Rectal smooth muscle tissue (tissue), 1 donor: ENCODE results near the gene CACNB2.

ENCODE experiments used
- H3K27ac ChIP-seq: one replicate; pipeline ENCODE4 v1.7.0; 2013; ENCODE audit warnings: low read depth, low read length, inconsistent platforms
- H3K27me3 ChIP-seq: one replicate; pipeline ENCODE4 v1.7.0; 2013; ENCODE audit warnings: low read length; ENCODE audit not compliant: control insufficient read depth, insufficient read depth
- H3K36me3 ChIP-seq: one replicate; pipeline ENCODE4 v1.7.0; 2013; ENCODE audit warnings: low read length; ENCODE audit not compliant: control insufficient read depth, insufficient read depth
- H3K4me1 ChIP-seq: one replicate; pipeline ENCODE4 v1.7.0; 2013; ENCODE audit warnings: low read length; ENCODE audit not compliant: control insufficient read depth, insufficient read depth
- H3K4me3 ChIP-seq: one replicate; pipeline ENCODE4 v1.7.0; 2013; ENCODE audit warnings: low read length
- H3K9ac ChIP-seq: one replicate; pipeline ENCODE4 v1.7.0; 2013; ENCODE audit warnings: low read length

Gene CACNB2

DNA sequence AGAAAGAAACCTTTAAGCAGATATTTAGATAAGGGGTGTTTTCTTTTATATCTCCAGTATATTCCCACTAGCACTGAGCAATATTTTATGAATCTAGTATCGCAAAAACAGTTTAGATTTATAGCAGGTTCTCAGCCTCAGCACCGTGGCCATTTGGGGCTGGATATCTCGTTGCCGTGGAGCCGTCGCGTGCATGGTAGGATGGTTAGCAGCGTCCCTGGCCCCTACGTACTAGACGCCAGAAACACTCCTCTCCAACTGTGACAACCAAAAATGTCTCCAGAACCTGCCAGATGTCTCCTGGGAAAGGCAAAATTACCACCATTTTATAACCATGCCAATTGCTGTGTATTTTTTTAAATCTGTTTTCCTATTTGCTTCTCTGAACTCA lies 172.9 kb downstream of the CACNB2 start:
- Histone ChIP-seq H3K4me3 (no peak overlapping the region), H3K27me3 (no peaks in the 10 kb centered on the region), H3K9ac (no peak overlapping the region), H3K27ac (peak overlapping the region; percentile 76), H3K36me3 (no peaks in the 10 kb centered on the region), H3K4me1 (peaks cover 10% of the 10 kb centered on the region)

DNA sequence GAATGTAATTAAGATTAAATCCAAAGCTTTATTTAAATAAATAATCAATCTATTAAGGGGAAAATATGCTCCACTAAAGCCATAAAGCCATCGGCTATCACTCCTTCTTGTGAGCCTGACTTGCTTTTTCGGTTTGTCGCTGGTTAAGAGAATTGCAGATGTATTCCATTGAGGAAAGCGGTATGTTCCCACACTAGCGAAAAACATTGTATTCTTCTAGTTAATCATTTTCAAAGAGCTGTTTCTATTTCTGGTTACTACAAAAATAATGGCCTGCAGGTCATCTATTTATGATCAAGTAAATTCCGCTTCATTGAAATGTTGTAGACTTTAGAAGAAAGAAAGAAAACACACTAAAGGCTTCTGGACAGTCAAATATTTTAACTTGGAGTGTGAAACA lies 173.4 kb downstream of the CACNB2 start:
- Histone ChIP-seq H3K4me3 (no peak overlapping the region), H3K27ac (no peak overlapping the region)

DNA sequence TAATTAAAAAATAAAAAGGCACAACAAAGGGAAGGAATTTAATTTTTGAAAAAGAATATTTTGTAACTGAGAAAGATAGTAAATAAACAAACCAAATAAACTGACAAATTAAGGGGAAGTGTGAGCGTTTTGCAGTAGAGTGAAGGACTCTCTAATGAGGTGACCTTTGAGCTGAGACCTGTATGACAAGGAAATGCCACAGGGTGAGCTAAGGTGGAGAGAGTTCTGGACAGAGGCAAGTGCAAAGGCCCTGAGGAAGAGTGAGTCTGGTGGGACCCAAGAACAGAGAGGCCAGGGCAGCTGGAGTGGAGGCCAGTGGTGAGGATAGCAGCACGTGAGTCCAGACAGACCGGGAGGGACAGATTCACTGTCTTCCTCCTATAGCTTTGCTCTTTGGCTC lies 179.4 kb downstream of the CACNB2 start:
- H3K4me3 ChIP-seq: no peak overlapping the region
- no peaks in the 10 kb centered on the region for H3K4me1 ChIP-seq
- H3K36me3 ChIP-seq: no peaks in the 10 kb centered on the region
- H3K9ac ChIP-seq: no peak overlapping the region
- H3K27ac ChIP-seq: no peak overlapping the region
- H3K27me3 ChIP-seq: no peaks in the 10 kb centered on the region

More for the DNA sequence above, 173.4 kb downstream of the CACNB2 start:
- Histone ChIP-seq H3K27me3 (no peaks in the 10 kb centered on the region), H3K4me1 (peaks cover 10% of the 10 kb centered on the region), H3K9ac (no peak overlapping the region), H3K36me3 (no peaks in the 10 kb centered on the region)

DNA sequence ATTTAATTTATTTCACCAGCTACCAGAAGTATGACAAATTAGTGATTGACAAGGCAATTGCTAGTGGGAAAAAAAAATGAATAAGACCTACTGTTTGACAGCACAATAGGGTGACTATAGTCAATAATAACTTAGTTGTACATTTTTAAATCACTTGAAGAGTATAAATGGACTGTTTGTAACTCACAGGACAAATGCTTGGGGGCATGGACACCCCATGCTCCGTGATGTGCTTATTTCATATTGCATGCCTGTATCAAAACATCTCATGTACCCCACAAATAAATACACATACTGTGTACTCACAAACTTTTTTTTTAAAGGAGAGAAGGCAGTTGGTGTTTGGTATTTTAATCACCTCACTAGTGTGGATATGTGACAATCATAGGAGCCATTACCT lies 181.1 kb downstream of the CACNB2 start:
- no peaks in the 10 kb centered on the region for H3K36me3 ChIP-seq
- H3K27ac ChIP-seq: no peak overlapping the region
- H3K4me3 ChIP-seq: no peak overlapping the region
- H3K9ac ChIP-seq: no peak overlapping the region
- H3K4me1 ChIP-seq: no peaks in the 10 kb centered on the region
- no peaks in the 10 kb centered on the region for H3K27me3 ChIP-seq

DNA sequence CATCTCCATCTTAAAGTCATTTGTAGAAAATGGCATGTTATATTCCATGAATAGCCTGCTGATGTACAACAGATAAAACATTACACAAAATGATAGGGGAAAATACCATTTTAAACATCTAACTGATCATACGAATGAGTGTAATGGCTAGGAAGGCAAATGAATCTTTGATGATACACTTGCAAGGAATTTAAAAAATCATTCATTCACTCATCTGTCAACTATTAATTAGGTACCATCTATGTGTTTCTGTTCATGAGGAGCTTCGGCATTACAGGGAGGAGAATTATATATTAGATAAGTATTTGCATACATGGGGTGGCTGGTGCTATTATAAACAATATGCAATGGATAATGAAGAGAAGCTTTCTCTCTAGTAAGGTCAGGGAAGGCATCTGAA lies 183.7 kb downstream of the CACNB2 start:
- Histone ChIP-seq H3K36me3 (no peaks in the 10 kb centered on the region), H3K27me3 (no peaks in the 10 kb centered on the region), H3K4me3 (no peak overlapping the region), H3K27ac (no peak overlapping the region), H3K9ac (no peak overlapping the region), H3K4me1 (no peaks in the 10 kb centered on the region)

DNA sequence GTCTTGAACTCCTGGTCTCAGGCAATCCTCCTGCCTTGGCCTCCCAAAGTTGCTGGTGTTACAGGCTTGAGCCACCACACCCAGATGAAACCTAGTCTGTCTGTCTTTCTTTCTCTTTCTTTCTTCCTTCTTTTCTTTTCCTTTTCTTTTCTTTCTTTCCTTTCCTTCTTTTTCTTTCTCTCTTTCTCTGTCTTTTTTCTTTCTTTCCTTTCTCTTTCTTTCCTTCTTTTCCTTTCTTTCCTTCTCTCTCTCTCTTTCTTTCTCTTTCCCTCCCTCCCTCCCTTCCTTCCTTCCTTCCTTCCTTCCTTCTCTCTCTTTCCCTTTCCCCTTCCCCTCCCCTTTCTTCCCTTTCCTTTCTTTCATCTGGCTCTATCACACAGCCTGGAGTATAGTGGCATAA lies 185.2 kb downstream of the CACNB2 start:
- Histone ChIP-seq H3K36me3 (no peaks in the 10 kb centered on the region), H3K9ac (no peak overlapping the region), H3K27me3 (no peaks in the 10 kb centered on the region), H3K4me3 (no peak overlapping the region), H3K27ac (no peak overlapping the region), H3K4me1 (no peaks in the 10 kb centered on the region)

DNA sequence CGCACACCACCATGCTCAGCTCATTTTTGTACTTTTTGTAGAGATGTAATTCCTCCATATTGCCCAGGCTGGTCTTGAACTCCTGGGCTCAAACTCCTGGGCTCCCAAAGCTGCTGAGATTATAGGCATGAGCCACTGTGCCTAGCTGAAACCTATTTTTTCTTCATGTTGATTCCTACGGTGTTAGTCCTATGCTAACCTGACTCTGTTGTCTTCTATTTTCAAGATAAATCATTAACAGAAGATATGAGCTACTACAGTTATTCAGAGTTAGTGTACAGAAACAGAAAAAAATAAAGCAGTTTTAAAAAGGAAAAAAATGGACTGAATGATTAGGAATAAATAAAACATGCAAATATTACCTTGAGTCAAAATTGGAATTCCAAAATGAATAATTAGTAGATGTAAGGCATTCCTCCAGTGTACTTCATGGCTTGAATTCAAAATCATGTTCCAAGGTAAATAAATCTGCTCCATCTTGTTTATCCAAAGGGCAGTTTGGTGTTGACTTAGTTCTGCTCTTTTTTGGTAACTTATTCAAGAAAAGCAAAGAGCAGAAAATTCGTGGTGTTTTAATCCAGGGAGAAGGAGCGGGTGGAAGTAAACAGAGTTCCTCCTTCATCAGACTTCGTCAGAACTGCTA lies 185.8 kb downstream of the CACNB2 start:
- Histone ChIP-seq H3K4me1 (no peaks in the 10 kb centered on the region), H3K27ac (no peak overlapping the region), H3K4me3 (no peak overlapping the region), H3K27me3 (no peaks in the 10 kb centered on the region), H3K9ac (no peak overlapping the region), H3K36me3 (no peaks in the 10 kb centered on the region)

DNA sequence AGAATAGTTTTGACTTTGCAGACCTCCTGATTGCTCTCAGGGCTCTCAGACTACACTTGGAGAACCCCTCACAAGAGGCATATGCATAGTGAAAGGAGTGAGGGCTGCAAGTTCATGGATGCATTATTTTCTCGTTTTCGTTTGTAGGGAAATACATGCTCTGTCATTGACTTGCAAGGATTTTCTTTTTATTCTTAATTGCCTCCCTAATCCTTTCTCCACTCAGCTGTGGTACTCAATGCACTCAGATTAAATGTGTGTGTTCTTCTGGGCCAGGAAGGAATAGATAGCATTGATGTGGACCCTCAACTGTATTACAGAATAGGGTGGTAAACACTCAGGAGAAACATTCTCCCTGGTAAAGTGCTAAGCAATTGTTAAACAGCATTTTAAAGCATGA lies 188.7 kb downstream of the CACNB2 start:
- Histone ChIP-seq H3K36me3 (no peaks in the 10 kb centered on the region), H3K27ac (no peak overlapping the region), H3K27me3 (no peaks in the 10 kb centered on the region), H3K9ac (no peak overlapping the region), H3K4me1 (peaks cover 3% of the 10 kb centered on the region), H3K4me3 (no peak overlapping the region)

DNA sequence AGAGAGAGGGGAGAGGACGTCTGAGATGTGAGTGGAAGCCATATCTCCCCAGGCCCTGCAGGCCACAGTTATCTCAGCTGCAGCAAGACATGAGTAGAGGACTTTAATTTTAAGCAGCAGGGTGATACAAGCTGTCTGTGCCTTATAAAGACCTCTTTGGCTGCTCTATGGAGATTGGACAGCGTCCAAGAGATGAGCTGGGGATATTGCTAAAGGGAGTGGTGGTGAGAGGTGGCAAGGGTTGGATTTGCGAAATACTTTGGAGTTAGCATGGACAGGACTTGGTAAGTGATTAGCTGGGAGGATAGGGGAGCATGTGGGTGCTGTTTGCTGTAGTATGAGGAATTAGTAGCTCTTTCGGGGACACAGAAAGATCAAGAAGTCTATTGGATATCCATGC lies 191.8 kb downstream of the CACNB2 start:
- Histone ChIP-seq H3K27me3 (no peaks in the 10 kb centered on the region), H3K27ac (peak overlapping the region; percentile 1), H3K4me1 (peaks cover 7% of the 10 kb centered on the region), H3K9ac (no peak overlapping the region), H3K36me3 (no peaks in the 10 kb centered on the region), H3K4me3 (no peak overlapping the region)

DNA sequence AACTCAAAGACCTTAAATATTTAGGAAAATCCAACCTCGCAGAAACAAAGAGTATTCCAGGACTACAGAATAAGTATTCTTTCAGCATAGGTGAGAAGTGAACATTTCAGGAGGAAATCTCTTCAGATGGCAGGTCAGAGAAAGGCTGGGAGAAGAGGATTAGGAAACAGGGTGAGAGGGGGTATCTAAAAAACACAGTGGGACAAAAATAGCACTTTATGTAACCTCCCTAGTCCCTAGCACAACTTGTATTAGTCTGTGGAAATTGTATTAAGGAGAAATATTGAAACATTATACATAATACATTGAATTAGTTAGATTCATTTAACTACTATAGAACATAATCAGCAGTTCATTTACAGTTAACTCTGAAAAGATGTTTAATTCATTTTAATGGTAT lies 192.3 kb downstream of the CACNB2 start:
- Histone ChIP-seq H3K4me3 (no peak overlapping the region), H3K27ac (no peak overlapping the region), H3K4me1 (peaks cover 7% of the 10 kb centered on the region), H3K27me3 (no peaks in the 10 kb centered on the region), H3K36me3 (no peaks in the 10 kb centered on the region), H3K9ac (no peak overlapping the region)

DNA sequence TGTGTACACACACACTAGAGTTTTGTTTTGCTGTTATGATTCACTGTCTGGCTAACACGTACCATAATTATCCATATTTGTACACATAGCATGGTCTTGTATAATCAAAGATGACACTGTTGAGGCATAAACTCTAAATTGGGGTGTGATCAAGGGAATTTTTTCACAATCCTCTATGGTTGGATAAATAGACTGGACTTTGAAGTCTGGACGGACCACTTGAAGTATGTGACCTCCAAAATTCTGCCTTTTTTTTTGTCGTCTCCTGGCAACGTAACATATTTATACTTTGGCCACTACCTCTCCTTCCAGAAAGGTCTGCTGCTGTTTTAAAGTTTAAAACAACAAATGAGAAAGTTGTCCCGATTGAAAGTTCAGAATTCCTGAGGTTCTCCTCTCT lies 193.4 kb downstream of the CACNB2 start:
- peaks cover 7% of the 10 kb centered on the region for H3K4me1 ChIP-seq
- H3K27ac ChIP-seq: peak overlapping the region; percentile 56
- H3K27me3 ChIP-seq: no peaks in the 10 kb centered on the region
- H3K9ac ChIP-seq: no peak overlapping the region
- H3K36me3 ChIP-seq: no peaks in the 10 kb centered on the region
- no peak overlapping the region for H3K4me3 ChIP-seq

DNA sequence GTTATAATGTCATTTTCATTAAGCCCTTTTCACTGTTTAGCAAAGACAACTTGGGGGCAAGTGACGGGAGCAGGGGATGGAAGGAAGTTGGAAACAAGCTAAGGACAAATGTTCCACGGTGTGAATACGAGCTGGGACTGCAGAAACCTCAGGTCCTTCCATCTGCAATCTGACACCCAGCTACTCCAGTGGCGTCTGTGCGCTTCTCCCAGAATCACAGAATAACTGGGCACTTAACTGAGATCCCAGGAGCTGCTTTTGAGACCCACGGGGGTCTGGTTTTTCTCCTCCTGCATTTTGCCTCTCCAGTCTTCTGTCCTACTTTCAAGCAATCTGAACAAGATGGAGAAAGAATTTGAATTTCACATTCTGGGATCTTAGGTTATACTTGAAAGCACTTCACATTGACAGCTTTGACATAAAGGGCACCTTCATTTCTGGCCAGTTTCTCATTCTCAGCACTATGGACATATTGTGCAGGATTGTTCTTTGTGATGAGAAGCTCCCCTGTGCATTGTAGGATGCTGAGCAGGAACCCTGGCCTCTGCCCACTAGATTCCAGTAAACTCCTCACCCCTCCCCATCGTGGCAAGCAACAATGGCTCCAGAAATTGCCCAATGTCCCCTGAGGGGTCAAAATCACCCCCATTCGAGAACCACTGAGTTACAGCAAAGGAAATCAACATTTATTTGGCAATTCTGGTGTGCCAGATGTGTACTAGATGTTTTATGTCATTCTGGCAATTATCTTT lies 194.1 kb downstream of the CACNB2 start:
- H3K36me3 ChIP-seq: no peaks in the 10 kb centered on the region
- H3K4me3 ChIP-seq: peak overlapping the region; percentile 14
- peaks cover 7% of the 10 kb centered on the region for H3K4me1 ChIP-seq
- no peak overlapping the region for H3K9ac ChIP-seq
- H3K27me3 ChIP-seq: no peaks in the 10 kb centered on the region
- peak overlapping the region; percentile 56 for H3K27ac ChIP-seq

DNA sequence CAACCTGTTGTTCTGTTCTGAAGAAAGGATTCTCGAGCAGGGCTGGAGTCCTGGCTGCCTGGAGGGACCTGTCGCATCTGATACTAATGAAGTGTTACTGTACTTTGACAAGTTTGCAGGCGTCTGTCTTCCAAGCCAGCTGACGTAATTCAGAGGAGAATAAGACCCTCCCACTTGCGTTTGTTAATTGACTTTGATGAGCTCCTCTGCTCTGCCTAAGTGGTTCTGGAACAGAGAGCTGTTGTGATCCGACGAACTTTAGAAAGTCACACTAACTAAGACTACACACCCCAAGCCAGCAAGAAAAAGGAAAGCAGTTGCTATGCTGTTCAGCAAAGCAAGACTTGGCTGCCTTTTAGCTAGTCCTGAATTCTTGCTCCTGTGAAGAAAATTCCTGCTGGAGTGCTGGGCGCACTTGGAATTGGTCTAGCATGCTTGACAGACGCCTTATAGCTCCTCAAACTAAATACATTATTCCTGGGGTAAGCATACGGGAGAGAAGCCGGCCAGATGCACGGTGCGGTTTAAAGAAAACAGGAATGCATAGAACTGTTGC lies 200.3 kb downstream of the CACNB2 start:
- Histone ChIP-seq H3K27ac (peak overlapping the region; percentile 63), H3K4me1 (peaks cover 2% of the 10 kb centered on the region), H3K9ac (no peak overlapping the region), H3K4me3 (peak overlapping the region; percentile 62), H3K36me3 (no peaks in the 10 kb centered on the region), H3K27me3 (no peaks in the 10 kb centered on the region)
